ENCODE data around the gene IGFBP4. TPM values are rescaled to one million over a fixed set of nuclear protein-coding genes. Genes with fewer than 3 reads are reported as not detected.

IGFBP4 gene
- total and polyA plus RNA-seq, 2 of the 4 experiments (the other 2 are of a cell fraction) = 308 to 1,187 TPM

DNA sequence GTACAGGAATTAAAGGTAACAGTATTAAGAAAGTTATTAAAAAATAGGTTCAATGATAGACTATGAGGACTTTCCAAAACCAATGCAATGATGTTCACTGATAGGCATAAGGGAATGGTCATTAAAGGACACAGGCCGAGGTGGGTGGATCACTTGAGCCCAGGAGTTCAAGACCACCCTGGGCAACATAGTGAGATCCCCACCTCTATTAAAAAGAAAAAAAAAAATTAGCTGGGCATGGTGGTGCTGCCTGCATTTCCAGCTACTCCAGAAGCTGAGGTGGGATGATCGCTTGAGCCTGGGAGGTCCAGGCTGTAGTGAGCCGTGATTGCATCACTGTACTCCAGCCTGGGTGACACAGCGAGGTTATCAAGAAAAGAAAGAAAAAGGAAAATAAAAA, 31.4 kb upstream of the IGFBP4 start:
- Histone ChIP-seq H2AK9ac (replicated peaks; ENCODE audit: low read depth, low read length, poor library complexity) (no peak overlapping the region), H3K4ac (ENCODE audit: low read depth, low read length) (no peak overlapping the region), H3K18ac (ENCODE audit: low read depth, low read length) (no peak overlapping the region), H2AFZ (replicated peaks; ENCODE audit: low read length, poor library complexity) (no peak overlapping the region), H3K9me1 (ENCODE audit: insufficient read depth, low read length) (no peaks in the 10 kb centered on the region), H4K8ac (ENCODE audit: low read depth in 2 of 2, low read length in 2 of 2) (no peak overlapping the region), H2BK20ac (ENCODE audit: low read depth, low read length) (no peak overlapping the region), H4K5ac (ENCODE audit: low read depth, low read length) (no peak overlapping the region), H3K9ac (ENCODE audit: low read depth, low read length) (no peak overlapping the region), H2BK5ac (ENCODE audit: low read depth, low read length, poor library complexity, severe bottlenecking) (no peak overlapping the region), H3K4me3 (ENCODE audit: insufficient read depth, low read depth, low read length) (no peak overlapping the region), H3K79me1 (ENCODE audit: low read depth in 1 of 2, low read length in 2 of 2) (peaks cover 34 to 38% of the 10 kb centered on the region in 2 experiments), H3K56ac (ENCODE audit: extremely low read depth, insufficient read depth, low read length) (no peak overlapping the region), H4K20me1 (ENCODE audit: insufficient read depth, low read length) (no peaks in the 10 kb centered on the region), H4K91ac (ENCODE audit: insufficient read depth, low read depth, low read length) (no peak overlapping the region), H3K9me3 (ENCODE audit: control insufficient read depth, insufficient read depth, low read length) (no peaks in the 10 kb centered on the region), H3K4me1 (ENCODE audit: control insufficient read depth, insufficient read depth, low read length) (no peaks in the 10 kb centered on the region), H2BK15ac (ENCODE audit: low read depth, low read length) (no peak overlapping the region), H3K27me3 (ENCODE audit: control insufficient read depth, insufficient read depth, low read length) (no peaks in the 10 kb centered on the region), H3K23ac (ENCODE audit: low read depth, low read length) (no peak overlapping the region), H3K14ac (replicated peaks; ENCODE audit: low read depth, low read length) (no peak overlapping the region), H2BK120ac (ENCODE audit: low read depth, low read length) (no peak overlapping the region), H2AK5ac (ENCODE audit: low read depth, low read length) (no peak overlapping the region), H3K27ac (ENCODE audit: insufficient read depth, low read length) (0 out of 2 replicates have a peak overlapping the region, but pooled peaks have one; percentile 29), H3K36me3 (ENCODE audit: control insufficient read depth, insufficient read depth, low read length) (peaks cover 4% of the 10 kb centered on the region; the same call in 1 of the 2 replicates), H3K4me2 (ENCODE audit: low read depth, low read length) (no peak overlapping the region)
- in situ Hi-C loops (cut with MboI; ENCODE audit: low sequenced_read_pairs) = no loop called here
- DNase-seq = no peak
- WGBS, 2 experiments (ENCODE audit: extremely low coverage in 2 of 2, insufficient read length in 1 of 2) = no CpG with 5 or more reads among the region's 4 CpGs
- intact Hi-C loops (cut with micrococcal nuclease) = no loop called here
- ATAC-seq (ENCODE audit: low read depth) = no peak
- ChIA-PET CTCF (interaction anchor here (1.0 kb wide), 1 partner anchor 40 kb away, joined by 3 read pairs; no protein-coding TSS in a partner anchor), POLR2A (ENCODE audit: unreplicated experiment) (no interaction called here)
- no TSS peak for BruUV-seq (replicated peaks)
- dilution Hi-C loops (cut with HindIII; ENCODE audit: low sequenced_read_pairs, unreplicated experiment) = no loop called here
- TF ChIP-seq CEBPB (IDR thresholded peaks at IDR 0.05; ENCODE audit: low read depth, low read length) (peak; percentile 69; the same call in 1 of the 2 replicates), FOS (IDR thresholded peaks at IDR 0.05; ENCODE audit: low read depth, low read length) (no peak)
